GM18502 (cell line): ENCODE data around the gene IFT25.
"Not testable (repeated sequence)": the region's sequence is repeated elsewhere in the genome, so short reads cannot be mapped to it uniquely, and the experiment has no call there.

Experiments
- ATAC-seq: cut with Tn5 transposase; IDR thresholded peaks from one replicate; pipeline ENCODE4 v1.9.1; 2021; ENCODE audit warnings: mild to moderate bottlenecking; ENCODE audit not compliant: unreplicated experiment, poor library complexity

Gene IFT25

GRCh38 chr1:53892911-53893310 lies 52.6 kb downstream of the IFT25 start:
- no peak for ATAC-seq

- ATAC-seq = no peak
Measured at GRCh38 chr1:53891678-53892077, 53.8 kb downstream of the IFT25 start.

- no peak for ATAC-seq
Measured at GRCh38 chr1:53891018-53891417, 54.5 kb downstream of the IFT25 start.

- ATAC-seq = peak; percentile 24
Measured at GRCh38 chr1:53890522-53890941, 55.0 kb downstream of the IFT25 start.

GRCh38 chr1:53889304-53890298 lies 55.9 kb downstream of the IFT25 start, which contains the start of gene YIPF1:
YIPF1 (minus strand) TSS chr1:53889797; CDS start chr1:53888937, 860 bp downstream.
- peak; percentile 89 for ATAC-seq

GRCh38 chr1:53888681-53889080 lies 56.8 kb downstream of the IFT25 start:
- ATAC-seq = no peak

GRCh38 chr1:53883600-53883999 lies 61.9 kb downstream of the IFT25 start:
- ATAC-seq = not testable (repeated sequence)

GRCh38 chr1:53881853-53882252 lies 63.6 kb downstream of the IFT25 start:
- not testable (repeated sequence) for ATAC-seq

- no peak for ATAC-seq
Measured at GRCh38 chr1:53878492-53879105, 66.9 kb downstream of the IFT25 start.

- ATAC-seq = not testable (repeated sequence)
Measured at GRCh38 chr1:53875150-53875549, 70.3 kb downstream of the IFT25 start.

GRCh38 chr1:53871773-53872484 lies 73.6 kb downstream of the IFT25 start:
- no peak for ATAC-seq
